NCI-H774 (cell line): Measurements from ENCODE around the gene CCDC33.
"Not testable (repeated sequence)": the region's sequence is repeated elsewhere in the genome, so short reads cannot be mapped to it uniquely, and the experiment has no call there.

ENCODE experiments used
- DNase-seq: peaks from one replicate; lab custom pipeline; 2025; lab: John Stamatoyannopoulos, UW

Gene CCDC33

GRCh38 chr15:74333662-74334061 lies 97.5 kb downstream of the CCDC33 start:
- DNase-seq = no peak

DNA sequence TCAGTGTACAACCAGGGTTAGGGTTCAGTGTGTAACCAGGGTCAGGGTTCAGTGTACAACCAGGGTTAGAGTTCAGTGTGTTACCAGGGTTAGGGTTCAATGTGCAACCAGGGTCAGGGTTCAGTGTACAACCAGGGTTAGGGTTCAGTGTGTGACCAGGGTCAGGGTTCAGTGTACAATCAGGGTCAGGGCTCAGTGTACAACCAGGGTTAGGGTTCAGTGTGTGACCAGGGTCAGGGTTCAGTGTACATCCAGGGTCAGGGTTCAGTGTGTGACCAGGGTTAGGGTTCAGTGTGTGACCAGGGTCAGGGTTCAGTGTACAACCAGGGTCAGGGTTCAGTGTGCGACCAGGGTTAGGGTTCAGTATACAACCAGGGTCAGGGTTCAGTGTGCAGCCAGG lies 98.0 kb downstream of the CCDC33 start:
- no peak for DNase-seq

DNA sequence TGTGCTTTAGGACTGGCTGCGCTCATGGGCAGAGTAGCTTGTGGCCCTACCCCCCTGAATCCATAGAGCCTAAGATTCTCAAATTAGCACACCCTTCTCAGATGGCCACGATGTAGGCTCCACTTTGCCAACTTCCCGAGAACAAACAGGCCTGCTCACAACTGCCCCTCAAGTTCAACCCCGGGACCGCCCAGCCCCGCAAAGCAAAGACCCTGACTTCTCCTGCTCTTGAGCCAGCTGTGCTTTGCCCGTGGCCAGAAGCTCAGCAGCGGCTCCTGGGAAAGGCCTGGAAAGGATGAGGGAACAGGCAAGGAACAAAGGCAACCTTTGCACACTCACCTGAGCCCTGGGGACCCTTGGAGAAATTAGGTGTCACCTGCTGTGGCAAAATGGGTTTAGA lies 99.3 kb downstream of the CCDC33 start:
- no peak for DNase-seq

DNA sequence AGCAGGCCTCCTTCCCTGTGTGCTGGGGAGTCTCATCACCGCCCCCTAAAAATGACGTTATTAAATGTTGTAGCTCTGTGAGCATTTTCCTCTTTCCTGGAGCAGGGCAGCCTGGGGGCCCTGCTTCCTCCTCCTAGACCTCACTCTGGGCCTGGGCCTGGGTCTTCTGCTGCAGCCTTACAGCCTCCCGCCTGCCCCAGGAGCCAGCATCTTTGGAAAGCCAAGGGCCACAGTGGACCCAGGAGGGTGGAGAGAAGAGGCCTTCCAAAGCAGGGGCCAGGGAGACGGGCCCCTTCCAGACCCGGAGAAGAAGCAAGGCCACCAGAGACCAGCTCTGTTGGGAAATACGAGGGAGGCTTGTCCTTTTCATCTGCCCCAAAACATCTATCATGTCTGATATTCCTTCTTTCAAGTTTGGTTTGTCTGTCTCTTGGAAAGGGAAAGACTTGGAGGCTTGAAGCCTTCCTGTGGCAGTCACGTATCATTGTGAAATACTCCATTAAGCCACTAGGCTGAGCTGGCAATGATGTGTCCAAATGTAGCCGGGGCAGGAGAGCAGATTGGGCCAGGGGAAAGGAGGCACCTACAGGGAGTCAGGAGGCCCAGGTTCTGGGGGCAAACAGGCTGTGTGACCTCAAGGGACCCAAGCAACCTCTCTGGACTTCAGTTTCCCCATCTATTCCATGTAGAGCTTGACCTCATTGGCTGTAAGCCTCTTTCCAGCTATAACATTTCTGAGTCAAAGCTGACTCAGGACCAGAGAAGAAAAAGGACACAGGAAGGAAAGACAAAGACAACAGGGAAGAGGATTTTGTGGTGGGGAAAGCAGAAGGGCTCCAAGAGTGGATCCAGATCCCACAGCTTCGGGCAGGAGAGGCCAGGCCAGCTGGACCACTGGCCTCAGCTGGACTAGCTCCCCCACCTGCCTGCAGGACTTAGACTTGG lies 100.2 kb downstream of the CCDC33 start:
- no peak for DNase-seq

GRCh38 chr15:74337146-74337545 lies 101.0 kb downstream of the CCDC33 start:
- no peak for DNase-seq

GRCh38 chr15:74337607-74338211 lies 101.6 kb downstream of the CCDC33 start:
- no peak for DNase-seq

DNA sequence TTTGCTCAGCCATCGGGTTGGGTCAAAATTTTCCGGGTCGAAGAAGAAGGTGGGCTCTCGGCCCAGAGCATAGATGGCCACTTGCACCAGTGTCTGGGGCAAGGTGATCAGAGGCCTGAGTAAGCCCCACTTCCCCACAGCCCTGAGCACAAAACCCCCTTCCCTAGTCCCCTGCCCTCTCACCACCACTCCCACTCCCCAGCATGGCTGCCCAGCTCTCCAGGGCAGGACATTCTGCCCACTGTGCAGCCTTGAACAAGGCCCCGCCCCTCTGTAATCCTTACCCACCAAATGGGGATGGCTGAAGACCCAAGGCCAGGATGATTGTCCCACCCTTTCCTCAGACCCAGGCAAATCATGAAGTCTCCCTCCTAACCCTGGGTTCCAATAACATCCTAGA lies 102.5 kb downstream of the CCDC33 start:
- no peak for DNase-seq

DNA sequence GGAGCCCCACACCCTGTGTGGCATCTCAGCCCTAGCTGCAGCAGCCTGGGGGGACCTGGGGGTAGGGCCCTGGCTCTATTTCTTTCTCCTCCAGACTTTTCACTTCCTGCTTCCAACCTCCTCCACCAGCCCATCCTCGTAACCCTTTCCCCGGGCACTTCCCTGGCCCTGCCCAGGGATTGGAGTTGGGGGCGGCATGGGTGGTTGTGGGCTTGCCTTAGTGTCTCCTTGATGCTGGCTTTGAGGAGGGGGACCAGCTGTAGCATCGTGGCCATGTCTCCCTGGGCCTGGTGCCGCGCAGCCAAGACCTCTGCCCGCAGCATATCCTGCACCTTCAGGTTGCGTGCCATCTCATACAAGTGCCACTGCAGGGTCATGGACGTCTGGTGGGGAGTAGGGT lies 103.2 kb downstream of the CCDC33 start:
- DNase-seq = no peak

- no peak for DNase-seq
These were observed 104.0 kb downstream of the CCDC33 start for GRCh38 chr15:74340150-74340549.

DNA sequence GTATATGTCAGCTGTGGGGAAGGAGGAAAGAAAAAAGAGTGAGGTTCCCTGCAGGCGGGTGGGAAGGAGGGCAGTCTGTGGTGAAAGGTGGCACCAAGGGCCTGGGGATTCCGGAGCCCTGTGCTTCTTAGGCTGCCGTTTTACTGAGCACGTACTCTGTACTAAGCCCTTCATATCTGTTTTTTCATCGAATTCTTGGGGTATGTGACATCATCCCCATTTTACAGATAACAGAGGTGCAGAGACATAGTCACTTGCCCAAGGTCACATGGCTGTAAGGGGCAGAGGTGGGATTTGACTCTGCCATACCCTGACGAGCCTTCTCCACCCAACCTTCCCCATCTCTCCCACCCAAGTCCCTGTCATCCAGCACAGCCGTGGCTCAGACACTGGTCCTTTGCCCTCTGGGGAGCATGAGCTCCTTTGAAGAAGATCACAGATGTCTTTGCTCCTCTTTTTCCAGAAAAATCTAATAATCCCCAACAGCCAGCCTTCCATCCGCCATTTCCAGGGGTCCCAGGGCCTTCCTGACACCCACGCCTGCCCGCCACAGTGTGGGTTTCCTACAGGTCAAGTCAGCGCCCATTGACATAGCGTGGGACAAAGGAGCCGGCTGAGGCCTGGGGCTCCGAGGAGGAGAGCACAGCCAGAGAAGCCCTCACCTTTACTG lies 107.1 kb downstream of the CCDC33 start:
- DNase-seq = no peak

GRCh38 chr15:74343797-74344127 lies 107.6 kb downstream of the CCDC33 start:
- DNase-seq = no peak

DNA sequence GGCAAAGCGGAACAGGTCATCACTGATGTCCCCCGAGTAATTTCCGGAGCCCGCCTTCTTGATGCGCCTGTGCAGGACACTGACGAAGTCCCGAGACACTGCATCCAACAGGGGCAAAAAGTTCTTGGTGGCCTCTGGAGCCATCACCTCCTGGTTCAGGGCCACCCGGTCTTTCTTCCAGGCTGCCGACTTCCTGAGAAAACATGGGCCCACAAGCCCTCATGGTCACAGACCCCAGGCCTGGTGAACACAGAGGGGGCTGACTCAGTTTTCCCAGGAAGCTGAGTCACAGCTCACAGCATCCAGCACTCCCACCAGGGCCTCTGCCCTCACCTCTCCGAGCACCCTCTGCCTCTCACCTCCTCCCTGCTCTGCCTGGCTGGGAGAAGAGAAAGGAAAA lies 108.9 kb downstream of the CCDC33 start:
- DNase-seq = no peak

- DNase-seq = no peak
These were observed 111.7 kb downstream of the CCDC33 start for GRCh38 chr15:74347757-74348250.

GRCh38 chr15:74349241-74349778 lies 113.2 kb downstream of the CCDC33 start:
- DNase-seq = no peak

GRCh38 chr15:74350295-74351275 lies 114.5 kb downstream of the CCDC33 start:
- DNase-seq = no peak

GRCh38 chr15:74351670-74352069 lies 115.5 kb downstream of the CCDC33 start:
- no peak for DNase-seq

- DNase-seq = no peak
These were observed 116.3 kb downstream of the CCDC33 start for GRCh38 chr15:74352393-74352910.

DNA sequence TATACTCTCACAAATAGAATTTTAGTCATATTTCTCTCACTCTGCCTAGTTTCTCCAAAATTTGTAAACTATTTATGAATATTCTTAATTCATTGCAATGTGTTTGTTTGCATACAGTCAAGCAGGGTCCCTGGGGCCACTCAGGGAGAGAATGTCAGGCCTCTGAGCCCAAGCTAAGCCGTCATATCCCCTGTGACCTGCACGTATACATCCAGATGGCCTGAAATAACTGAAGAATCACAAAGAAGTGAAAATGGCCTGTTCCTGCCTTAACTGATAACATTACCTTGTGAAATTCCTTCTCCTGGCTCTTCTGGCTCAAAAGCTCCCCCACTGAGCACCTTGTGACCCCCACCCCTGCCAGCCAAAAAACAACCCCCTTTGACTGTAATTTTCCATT lies 117.9 kb downstream of the CCDC33 start:
- not testable (repeated sequence) for DNase-seq

DNA sequence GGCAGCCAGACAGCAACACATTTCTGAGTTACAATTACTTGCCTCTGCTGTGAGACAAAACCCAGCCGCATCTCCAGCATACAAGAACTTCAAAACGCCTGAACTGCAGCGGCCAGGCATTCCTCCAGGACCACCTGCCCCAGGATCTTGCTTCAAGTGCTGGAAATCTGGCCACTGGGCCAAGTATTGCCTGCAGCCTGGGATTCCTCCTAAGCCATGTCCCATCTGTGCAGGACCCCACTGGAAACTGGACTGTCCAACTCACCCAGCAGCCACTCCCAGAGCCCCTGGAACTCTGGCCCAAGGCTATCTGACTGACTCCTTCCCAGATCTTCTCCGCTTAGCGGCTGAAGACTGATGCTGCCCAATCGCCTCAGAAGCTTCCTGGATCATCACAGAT lies 119.9 kb downstream of the CCDC33 start:
- DNase-seq = not testable (repeated sequence)

DNA sequence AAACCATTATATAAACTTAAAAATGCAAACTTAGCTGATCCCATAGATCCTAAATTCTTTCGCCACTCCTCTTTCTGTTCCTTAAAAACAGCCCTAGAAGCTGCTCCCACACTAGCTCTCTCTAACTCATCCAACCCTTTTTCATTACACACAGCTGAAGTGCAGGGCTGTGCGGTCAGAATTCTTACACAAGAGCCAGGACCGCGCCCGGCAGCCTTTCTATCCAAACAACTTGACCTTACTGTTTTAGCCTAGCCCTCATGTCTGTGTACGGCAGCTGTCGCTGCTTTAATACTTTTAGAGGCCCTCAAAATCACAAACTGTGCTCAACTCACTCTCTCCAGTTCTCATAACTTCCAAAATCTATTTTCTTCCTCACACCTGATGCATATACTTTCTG lies 121.4 kb downstream of the CCDC33 start:
- DNase-seq = not testable (repeated sequence)

DNA sequence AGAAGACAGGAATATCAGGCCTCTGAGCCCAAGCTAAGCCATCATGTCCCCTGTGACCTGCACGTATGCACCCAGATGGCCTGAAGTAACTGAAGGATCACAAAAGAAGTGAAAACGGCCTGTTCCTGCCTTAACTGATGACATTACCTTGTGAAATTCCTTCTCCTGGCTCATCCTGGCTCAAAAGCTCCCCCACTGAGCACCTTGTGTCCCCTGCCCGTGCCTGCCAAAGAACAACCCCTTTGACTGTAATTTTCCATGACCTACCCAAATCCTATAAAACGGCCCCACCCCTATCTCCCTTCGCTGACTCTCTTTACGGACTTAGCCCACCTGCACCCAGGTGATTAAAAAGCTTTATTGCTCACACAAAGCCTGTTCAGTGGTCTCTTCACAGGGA lies 123.2 kb downstream of the CCDC33 start:
- not testable (repeated sequence) for DNase-seq
